RWPE2 (cell line): Measurements from ENCODE around the gene PPM1D.

Experiments
- ATAC-seq: fragments of 200-7000 bp; cut with Tn5 transposase; 3 replicates; pipeline ENCODE4 v1.9.1; 2021; ENCODE audit warnings: low read depth
- DNase-seq: peaks from one replicate; pipeline ENCODE4 v3.0.0-alpha.2; 2020; ENCODE audit warnings: low spot score
- H3K27ac ChIP-seq: fragments of 450-650 bp; 2 replicates; pipeline ENCODE4 v1.5.1; 2017; ENCODE audit warnings: mild to moderate bottlenecking; ENCODE audit not compliant: poor library complexity, severe bottlenecking
- H3K27me3 ChIP-seq: fragments of 250-450 bp; sonication (Bioruptor Pico); 2 replicates; pipeline ENCODE4 v1.5.1; 2021; ENCODE audit warnings: mild to moderate bottlenecking, moderate library complexity; ENCODE audit not compliant: insufficient read depth, poor library complexity, severe bottlenecking
- H3K36me3 ChIP-seq: fragments of 250-450 bp; sonication (Bioruptor Pico); 2 replicates; pipeline ENCODE4 v1.5.1; 2020; ENCODE audit warnings: low read depth, mild to moderate bottlenecking, moderate library complexity
- H3K4me1 ChIP-seq: fragments of 250-450 bp; sonication (Bioruptor Pico); 2 replicates; pipeline ENCODE4 v1.5.1; 2021; ENCODE audit warnings: mild to moderate bottlenecking, moderate library complexity; ENCODE audit not compliant: insufficient read depth, poor library complexity, severe bottlenecking
- H3K4me3 ChIP-seq: fragments of 250-450 bp; sonication (Bioruptor Pico); 2 replicates; pipeline ENCODE4 v1.5.1; 2021; ENCODE audit warnings: mild to moderate bottlenecking, moderate library complexity; ENCODE audit not compliant: severe bottlenecking
- H3K9me3 ChIP-seq: fragments of 250-450 bp; sonication (Bioruptor Pico); 2 replicates; pipeline ENCODE4 v1.5.1; 2021; ENCODE audit warnings: mild to moderate bottlenecking, moderate library complexity; ENCODE audit not compliant: severe bottlenecking
- CTCF ChIP-seq: fragments of 450-650 bp; IDR thresholded peaks from one replicate; pipeline ENCODE4 v1.5.1; 2017; ENCODE audit warnings: mild to moderate bottlenecking, moderate library complexity; ENCODE audit not compliant: poor library complexity, severe bottlenecking

PPM1D gene

GRCh38 chr17:60615108-60615507, 15.1 kb downstream of the PPM1D start:
- Histone ChIP-seq H3K36me3 (no peaks in the 10 kb centered on the region), H3K9me3 (no peaks in the 10 kb centered on the region), H3K27me3 (no peaks in the 10 kb centered on the region), H3K4me3 (no peak overlapping the region), H3K27ac (no peak overlapping the region), H3K4me1 (no peaks in the 10 kb centered on the region)
- DNase-seq (no peak), ATAC-seq (no peak)
- TF ChIP-seq CTCF, result no peak

- H3K27ac ChIP-seq, result no peak overlapping the region
- no peak for DNase-seq
- H3K4me1 ChIP-seq, result no peaks in the 10 kb centered on the region
- H3K27me3 ChIP-seq, result no peaks in the 10 kb centered on the region
- no peak for TF ChIP-seq CTCF
- no peak for ATAC-seq
- H3K4me3 ChIP-seq, result no peak overlapping the region
- no peaks in the 10 kb centered on the region for H3K36me3 ChIP-seq
- no peaks in the 10 kb centered on the region for H3K9me3 ChIP-seq
Observed at GRCh38 chr17:60615840-60616239, 15.8 kb downstream of the PPM1D start.

DNA sequence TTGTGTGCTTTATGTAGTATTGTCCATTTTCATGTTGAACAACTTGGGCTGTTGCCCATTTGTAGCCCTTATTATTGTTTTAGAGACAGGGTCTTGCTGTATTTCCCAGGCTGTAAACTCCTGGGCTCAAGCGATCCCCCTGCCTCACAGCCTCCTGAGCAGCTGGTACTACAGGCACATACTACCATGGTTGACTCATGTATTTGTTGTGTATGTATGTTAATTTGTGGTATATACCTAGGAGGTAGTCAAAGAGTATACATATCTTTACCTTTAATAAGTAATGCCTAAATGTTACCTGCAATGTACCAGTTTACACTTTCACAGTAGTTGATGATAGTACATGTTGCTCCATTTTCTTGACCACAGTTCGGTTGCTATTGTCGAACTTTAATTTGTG, 18.1 kb downstream of the PPM1D start:
- Histone ChIP-seq H3K4me1 (no peaks in the 10 kb centered on the region), H3K4me3 (no peak overlapping the region), H3K27ac (no peak overlapping the region), H3K36me3 (no peaks in the 10 kb centered on the region), H3K27me3 (no peaks in the 10 kb centered on the region), H3K9me3 (no peaks in the 10 kb centered on the region)
- TF ChIP-seq CTCF, result no peak
- ATAC-seq (no peak), DNase-seq (no peak)

DNA sequence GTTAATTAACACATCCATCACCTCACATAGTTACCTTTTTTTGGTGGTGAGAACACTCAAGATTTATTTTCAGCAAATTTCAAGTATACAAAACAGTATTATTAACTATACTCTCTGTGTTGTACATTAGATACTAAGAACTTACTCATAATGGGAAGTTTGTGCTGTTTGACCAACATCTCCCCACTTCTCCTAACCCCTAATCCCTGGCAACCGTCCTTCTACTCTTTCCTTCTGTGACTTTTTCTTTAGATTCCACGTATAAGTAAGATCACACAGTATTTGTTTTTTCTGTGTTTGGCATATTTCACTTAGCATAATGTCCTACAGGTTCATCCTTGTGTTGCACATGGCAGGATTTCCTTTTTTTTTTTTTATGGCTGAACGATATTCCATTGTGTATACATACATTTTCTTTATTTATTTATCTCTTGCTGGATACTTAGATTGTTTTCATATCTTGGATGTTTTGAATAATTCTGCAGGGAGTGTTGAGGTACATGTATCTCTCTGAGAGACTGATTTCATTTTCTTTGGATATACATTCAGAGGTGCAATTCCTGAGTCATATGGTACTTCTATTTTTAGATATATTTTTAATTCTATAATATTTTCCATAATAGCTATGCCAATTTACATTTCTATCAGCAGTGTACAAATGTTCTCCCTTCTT, 19.0 kb downstream of the PPM1D start:
- Histone ChIP-seq H3K4me1 (no peaks in the 10 kb centered on the region), H3K27ac (no peak overlapping the region), H3K9me3 (no peaks in the 10 kb centered on the region), H3K27me3 (no peaks in the 10 kb centered on the region), H3K36me3 (0 out of 2 replicates have a peak, but pooled peaks cover 3% of the 10 kb centered on the region), H3K4me3 (no peak overlapping the region)
- no peak for DNase-seq
- no peak for TF ChIP-seq CTCF
- no peak for ATAC-seq

DNA sequence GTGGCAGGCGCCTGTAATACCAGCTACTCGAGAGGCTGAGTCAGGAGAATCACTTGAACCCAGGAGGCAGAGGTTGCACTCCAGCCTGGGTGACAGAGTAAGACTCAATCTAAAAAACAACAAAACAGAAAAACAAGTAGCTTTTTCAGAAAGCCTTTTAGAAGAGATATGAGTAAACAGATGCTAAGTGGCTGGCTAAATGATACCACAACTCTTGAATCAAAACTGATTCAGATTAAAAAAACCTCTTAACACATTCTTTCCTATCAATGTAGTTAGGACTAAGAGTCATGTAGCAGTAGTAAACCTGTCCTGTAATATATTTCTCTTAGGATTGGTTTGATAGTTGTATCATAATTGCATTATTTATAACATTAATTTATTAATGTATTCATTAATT, 23.0 kb downstream of the PPM1D start:
- Histone ChIP-seq H3K4me1 (no peaks in the 10 kb centered on the region), H3K27me3 (no peaks in the 10 kb centered on the region), H3K27ac (no peak overlapping the region), H3K36me3 (peaks cover 16% of the 10 kb centered on the region; the same call in 1 of the 2 replicates), H3K9me3 (no peaks in the 10 kb centered on the region), H3K4me3 (no peak overlapping the region)
- TF ChIP-seq CTCF, result no peak
- ATAC-seq (no peak), DNase-seq (no peak)
